Measurements from ENCODE around the gene PYGM.

GRCh38 chr11:64713781-64714363 lies 45.9 kb downstream of the PYGM start:
- TF ChIP-seq CTCF (IDR thresholded peaks at IDR 0.05; ENCODE audit: control extremely low read depth in 1 of 3, insufficient read depth in 1 of 3, low read depth in 1 of 3, low read length in 3 of 3) (no peak), POLR2A (IDR thresholded peaks at IDR 0.05; ENCODE audit: control extremely low read depth in 1 of 2, low read depth in 2 of 2, low read length in 2 of 2) (no peak), RAD21 (IDR thresholded peaks at IDR 0.05 in 1 of 2, conservative IDR thresholded peaks at IDR 0.05 in 1 of 2; ENCODE audit: low read depth in 2 of 2, low read length in 2 of 2) (no peak; a peak in 1 of 4 replicates), HDAC2 (IDR thresholded peaks at IDR 0.05; ENCODE audit: borderline replicate concordance in 1 of 2, low read depth in 2 of 2, low read length in 2 of 2) (no peak)
